Loucy (cell line): ENCODE measurements around the gene STPG3.

ENCODE experiments used
- H2AFZ ChIP-seq: fragments of 200-600 bp; sonication (generic); 2 replicates; pipeline ENCODE4 v1.6.0; 2016; ENCODE audit warnings: antibody characterized with exemption, mild to moderate bottlenecking, low read length, moderate library complexity
- H3F3A ChIP-seq: fragments of 200-600 bp; 2 replicates; pipeline ENCODE4 v1.6.0; 2016; ENCODE audit warnings: antibody characterized with exemption, low read depth, mild to moderate bottlenecking
- H3K27me3 ChIP-seq: fragments of 200-600 bp; sonication (generic); 2 replicates; pipeline ENCODE4 v1.6.1; 2014; ENCODE audit warnings: low read length, mild to moderate bottlenecking; ENCODE audit not compliant: insufficient read depth, poor library complexity, severe bottlenecking
- H3K36me3 ChIP-seq: fragments of 200-600 bp; sonication (generic); 2 replicates; pipeline ENCODE4 v1.6.1; 2016; ENCODE audit warnings: low read length; ENCODE audit not compliant: insufficient read depth
- H3K4me1 ChIP-seq: fragments of 200-600 bp; sonication (generic); 2 replicates; pipeline ENCODE4 v1.5.1; 2014; ENCODE audit warnings: low read length, mild to moderate bottlenecking; ENCODE audit not compliant: insufficient read depth, poor library complexity, severe bottlenecking
- H3K4me2 ChIP-seq: fragments of 200-600 bp; sonication (generic); 2 replicates; pipeline ENCODE4 v1.6.0; 2014; ENCODE audit warnings: antibody characterized with exemption, low read length, low read depth, mild to moderate bottlenecking; ENCODE audit not compliant: poor library complexity, severe bottlenecking
- H3K4me3 ChIP-seq: fragments of 200-600 bp; sonication (generic); 2 replicates; pipeline ENCODE4 v1.5.1; 2014; ENCODE audit warnings: low read length, mild to moderate bottlenecking, mixed read lengths; ENCODE audit not compliant: poor library complexity, severe bottlenecking
- H3K79me2 ChIP-seq: fragments of 200-600 bp; sonication (generic); 2 replicates; pipeline ENCODE4 v1.6.1; 2014; ENCODE audit warnings: low read length; ENCODE audit not compliant: insufficient read depth
- H3K9ac ChIP-seq: fragments of 200-600 bp; sonication (generic); 2 replicates; pipeline ENCODE4 v1.6.0; 2014; ENCODE audit warnings: mild to moderate bottlenecking, low read depth, low read length, moderate library complexity; ENCODE audit not compliant: poor library complexity, severe bottlenecking
- H3K9me2 ChIP-seq: fragments of 200-600 bp; sonication (generic); replicated peaks from 2 replicates; pipeline ENCODE4 v1.6.1; 2016; ENCODE audit warnings: low read depth, low read length, mixed read lengths
- H3K9me3 ChIP-seq: fragments of 200-600 bp; sonication (generic); 2 replicates; pipeline ENCODE4 v1.6.1; 2014; ENCODE audit warnings: mild to moderate bottlenecking, antibody characterized with exemption, low read length, low read depth; ENCODE audit not compliant: insufficient read depth
- H4K20me1 ChIP-seq: fragments of 200-600 bp; sonication (generic); 2 replicates; pipeline ENCODE4 v1.6.0; 2014; ENCODE audit warnings: antibody characterized with exemption, low read length, mild to moderate bottlenecking; ENCODE audit not compliant: insufficient read depth, poor library complexity, severe bottlenecking
- EZH2phosphoT487 ChIP-seq: fragments of 200-600 bp; IDR thresholded peaks from 2 replicates; pipeline ENCODE4 v1.6.1; 2018; ENCODE audit warnings: antibody characterized with exemption, mild to moderate bottlenecking, moderate library complexity, borderline replicate concordance
- TF ChIP-seq, protein P1 (sequence below): fragments of 200-600 bp; sonication (generic); conservative IDR thresholded peaks from 2 replicates; pipeline ENCODE4 v1.5.1; 2014; ENCODE audit warnings: mild to moderate bottlenecking, antibody characterized with exemption, low read length

STPG3 gene

DNA sequence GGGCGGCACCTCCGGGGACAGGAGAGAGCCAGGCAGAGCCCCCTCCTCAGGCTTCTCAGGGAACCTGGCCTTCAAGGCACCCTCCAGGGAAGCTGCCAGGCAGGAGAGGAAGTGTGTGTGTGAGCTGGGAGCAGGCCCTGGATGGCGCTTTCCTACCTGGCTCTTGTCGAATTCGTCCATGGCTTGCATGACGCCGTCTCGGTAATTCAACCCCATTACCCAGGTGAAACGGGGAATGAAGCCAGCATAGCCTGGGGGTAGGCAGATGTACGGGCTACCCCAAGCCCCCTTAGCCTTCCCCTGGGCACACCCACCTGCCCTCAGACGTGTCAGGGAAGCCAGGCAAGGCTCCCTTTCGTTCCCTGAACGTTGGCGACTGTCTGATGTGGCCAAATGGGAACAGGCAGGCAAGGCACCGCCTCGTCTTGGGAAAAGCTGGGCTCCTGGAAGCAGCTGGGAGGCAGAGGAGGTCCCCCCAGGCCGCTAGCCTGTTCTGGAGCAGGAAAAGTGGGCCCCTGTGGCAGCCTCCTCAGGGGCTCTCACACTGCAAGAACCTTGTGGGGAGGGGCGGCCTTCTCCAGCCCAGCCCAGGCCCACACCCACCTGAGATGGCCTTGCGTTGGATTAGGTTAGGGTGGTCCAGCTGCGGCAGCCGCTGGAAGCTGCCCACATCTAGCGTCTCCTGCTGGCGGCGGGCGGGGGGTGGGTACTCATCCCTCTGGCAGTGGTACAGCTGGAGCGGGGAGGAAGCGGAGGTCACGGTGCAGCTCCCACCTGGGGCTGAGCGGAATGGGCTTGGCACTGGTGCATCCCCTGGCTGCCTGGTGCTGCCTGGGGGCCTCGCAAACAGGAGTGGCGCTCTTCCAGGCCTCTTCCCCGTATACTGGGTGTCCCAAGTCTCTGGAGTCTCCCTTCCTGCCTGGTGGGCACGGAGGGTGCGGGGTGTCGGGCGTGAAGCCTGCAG, 6.3 kb upstream of the STPG3 start:
- H3K79me2 ChIP-seq, result peaks cover 27% of the 10 kb centered on the region
- peaks cover 24% of the 10 kb centered on the region for H4K20me1 ChIP-seq
- no peaks in the 10 kb centered on the region for H3K9me3 ChIP-seq
- H3K36me3 ChIP-seq, result peaks cover 21% of the 10 kb centered on the region; the same call in 1 of the 2 replicates
- H2AFZ ChIP-seq, result no peak overlapping the region
- TF ChIP-seq, protein P1, sequence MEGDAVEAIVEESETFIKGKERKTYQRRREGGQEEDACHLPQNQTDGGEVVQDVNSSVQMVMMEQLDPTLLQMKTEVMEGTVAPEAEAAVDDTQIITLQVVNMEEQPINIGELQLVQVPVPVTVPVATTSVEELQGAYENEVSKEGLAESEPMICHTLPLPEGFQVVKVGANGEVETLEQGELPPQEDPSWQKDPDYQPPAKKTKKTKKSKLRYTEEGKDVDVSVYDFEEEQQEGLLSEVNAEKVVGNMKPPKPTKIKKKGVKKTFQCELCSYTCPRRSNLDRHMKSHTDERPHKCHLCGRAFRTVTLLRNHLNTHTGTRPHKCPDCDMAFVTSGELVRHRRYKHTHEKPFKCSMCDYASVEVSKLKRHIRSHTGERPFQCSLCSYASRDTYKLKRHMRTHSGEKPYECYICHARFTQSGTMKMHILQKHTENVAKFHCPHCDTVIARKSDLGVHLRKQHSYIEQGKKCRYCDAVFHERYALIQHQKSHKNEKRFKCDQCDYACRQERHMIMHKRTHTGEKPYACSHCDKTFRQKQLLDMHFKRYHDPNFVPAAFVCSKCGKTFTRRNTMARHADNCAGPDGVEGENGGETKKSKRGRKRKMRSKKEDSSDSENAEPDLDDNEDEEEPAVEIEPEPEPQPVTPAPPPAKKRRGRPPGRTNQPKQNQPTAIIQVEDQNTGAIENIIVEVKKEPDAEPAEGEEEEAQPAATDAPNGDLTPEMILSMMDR, result no peak
- no peak for TF ChIP-seq EZH2phosphoT487
- H3K4me1 ChIP-seq, result peaks cover 15% of the 10 kb centered on the region
- H3K9me2 ChIP-seq, result no peaks in the 10 kb centered on the region
- no peak overlapping the region for H3K4me3 ChIP-seq
- H3K4me2 ChIP-seq, result no peak overlapping the region
- H3F3A ChIP-seq, result 0 out of 2 replicates have a peak, but pooled peaks cover 6% of the 10 kb centered on the region
- H3K27me3 ChIP-seq, result no peaks in the 10 kb centered on the region
- H3K9ac ChIP-seq, result no peak overlapping the region

GRCh38 chr9:137245450-137246421, 5.3 kb upstream of the STPG3 start:
- Histone ChIP-seq H3K27me3 (no peaks in the 10 kb centered on the region), H3K4me3 (no peak overlapping the region), H3K9me3 (no peaks in the 10 kb centered on the region), H3K79me2 (peaks cover 26% of the 10 kb centered on the region), H3K9ac (no peak overlapping the region), H4K20me1 (peaks cover 24% of the 10 kb centered on the region), H3K9me2 (no peaks in the 10 kb centered on the region), H3K4me1 (peaks cover 15% of the 10 kb centered on the region), H2AFZ (no peak overlapping the region), H3K36me3 (peaks cover 21% of the 10 kb centered on the region; the same call in 1 of the 2 replicates), H3F3A (no peaks in the 10 kb centered on the region), H3K4me2 (no peak overlapping the region)
- no peak for TF ChIP-seq EZH2phosphoT487
- TF ChIP-seq, protein P1, result no peak

- H2AFZ ChIP-seq, result no peak overlapping the region
- no peak for TF ChIP-seq EZH2phosphoT487
- TF ChIP-seq, protein P1, result no peak
- H3K36me3 ChIP-seq, result peaks cover 15% of the 10 kb centered on the region; the same call in 1 of the 2 replicates
- H3K27me3 ChIP-seq, result no peaks in the 10 kb centered on the region
- H4K20me1 ChIP-seq, result peaks cover 17% of the 10 kb centered on the region
- peaks cover 17% of the 10 kb centered on the region for H3K79me2 ChIP-seq
- no peaks in the 10 kb centered on the region for H3F3A ChIP-seq
- no peak overlapping the region for H3K9ac ChIP-seq
- no peak overlapping the region for H3K4me2 ChIP-seq
- no peaks in the 10 kb centered on the region for H3K9me2 ChIP-seq
- peaks cover 15% of the 10 kb centered on the region for H3K4me1 ChIP-seq
- no peak overlapping the region for H3K4me3 ChIP-seq
- no peaks in the 10 kb centered on the region for H3K9me3 ChIP-seq
Measured at GRCh38 chr9:137247135-137247915, 3.8 kb upstream of the STPG3 start.
